Stimulated activated CD8-positive, alpha-beta memory T cell treated with anti-CD3 and anti-CD28 coated beads, Interleukin-7, amount 100 ng/mL, for 4 hours (primary cell): Measurements from ENCODE around the gene CBY1.

Experiments
- DNase-seq, 2 donors: peaks; one replicate each; pipeline ENCODE4 v3.0.0-alpha.2; 2020; ENCODE audit warnings: low read depth in 2 of 2

The CBY1 gene

GRCh38 chr22:38700789-38701628 lies 44.6 kb downstream of the CBY1 start, which contains the start of gene JOSD1:
Gene JOSD1 (minus strand): TSS chr22:38700943. CDS start chr22:38699987, 956 bp downstream.
- peak; percentile 93 to 96 for DNase-seq

DNA sequence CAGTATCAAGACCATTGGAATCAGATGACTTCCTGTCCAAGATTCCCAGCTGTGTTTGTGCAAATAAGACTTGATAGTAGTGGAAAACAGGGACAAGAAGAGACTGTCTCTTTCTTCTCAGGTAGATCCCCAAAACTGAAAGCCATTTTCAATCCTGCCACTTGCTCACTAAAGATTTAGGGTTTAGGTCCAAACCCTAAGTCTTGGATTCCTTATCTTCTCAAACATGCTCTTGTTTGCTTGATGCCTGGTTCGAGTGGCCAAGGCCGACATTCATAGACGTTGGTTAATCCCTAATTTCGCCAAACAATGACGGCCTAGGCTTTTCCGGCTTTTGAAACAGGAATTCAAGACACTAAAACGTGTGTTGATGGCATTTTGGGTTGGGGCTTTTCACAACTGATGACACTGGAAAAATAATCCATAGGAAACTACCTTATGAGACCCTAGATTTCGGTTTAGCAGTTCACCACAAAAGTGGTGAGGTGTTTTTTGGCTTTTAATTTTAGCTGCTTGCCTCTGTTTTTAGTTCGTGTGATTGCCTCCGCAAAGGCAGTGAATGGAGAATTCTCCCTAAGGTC lies 48.3 kb downstream of the CBY1 start:
- DNase-seq: no peak

- DNase-seq: peak; percentile 95 to 98
These were observed 49.0 kb downstream of the CBY1 start, which contains the start of gene GTPBP1 for GRCh38 chr22:38705235-38706100. Gene GTPBP1 (plus strand): TSS chr22:38705944. CDS start chr22:38705956, 12 bp downstream.

- DNase-seq: peak; percentile 12 to 45
These were observed 49.9 kb downstream of the CBY1 start for GRCh38 chr22:38706101-38706900.

GRCh38 chr22:38706901-38707195 lies 50.4 kb downstream of the CBY1 start:
- DNase-seq: no peak

DNA sequence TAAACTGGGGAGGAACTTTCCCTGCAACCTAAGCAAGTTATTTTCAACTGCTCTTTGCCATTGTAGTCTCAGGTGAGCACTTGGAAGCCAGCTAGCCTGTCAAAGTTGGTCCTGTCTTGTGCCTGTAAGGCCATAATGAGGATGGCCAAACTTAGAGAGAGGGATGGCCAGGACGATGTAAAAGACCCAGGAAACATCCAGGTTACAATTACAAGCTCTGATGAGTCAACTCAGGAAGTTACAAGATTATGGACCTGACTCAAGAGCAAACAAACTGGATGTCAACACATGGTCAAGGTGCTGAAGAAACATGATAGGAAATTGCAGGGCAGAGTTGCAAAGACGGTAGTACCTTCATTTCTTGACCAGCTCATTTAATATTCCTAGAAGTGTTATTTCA lies 50.9 kb downstream of the CBY1 start:
- no peak for DNase-seq

- no peak for DNase-seq
These were observed 51.5 kb downstream of the CBY1 start for GRCh38 chr22:38707984-38708383.

DNA sequence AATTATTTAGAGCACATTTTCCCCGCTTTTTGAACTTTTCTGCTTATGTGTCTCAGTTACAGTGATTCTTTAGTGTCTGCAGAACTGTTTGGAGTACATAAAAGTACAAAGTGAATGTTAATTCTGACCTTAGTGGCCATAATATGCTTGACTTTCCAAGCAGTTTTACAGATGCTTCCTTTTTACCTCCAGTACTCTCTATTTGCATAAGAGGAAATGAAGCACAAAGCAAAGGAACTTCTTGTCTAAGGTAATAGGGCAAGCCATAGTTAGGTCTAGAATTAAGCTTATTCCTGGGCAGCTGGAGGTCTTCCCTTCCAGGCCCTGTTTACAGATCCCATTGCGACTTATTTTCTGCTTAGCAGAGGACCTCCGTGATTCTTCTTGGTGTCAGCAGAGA lies 52.9 kb downstream of the CBY1 start:
- no peak for DNase-seq

DNA sequence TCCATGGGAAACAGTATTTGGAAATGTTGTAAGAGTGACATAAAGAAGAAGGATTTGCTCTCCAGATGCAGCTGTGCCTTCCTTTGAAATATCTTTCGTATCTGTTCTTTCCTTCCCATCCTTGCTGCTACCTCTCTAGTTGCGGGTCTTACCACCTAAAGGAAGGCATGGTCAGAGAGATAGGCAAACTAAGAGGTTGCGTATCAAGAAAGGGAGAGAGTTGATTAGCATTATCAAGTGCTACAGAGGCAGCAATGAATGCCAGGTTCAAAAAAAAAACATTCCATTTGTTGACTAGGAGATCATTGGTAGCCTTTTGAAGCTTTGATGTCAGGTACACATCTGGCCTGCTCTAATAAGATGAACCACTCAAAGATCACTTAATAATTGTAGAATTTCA lies 53.9 kb downstream of the CBY1 start:
- DNase-seq: no peak

- DNase-seq: no peak
These were observed 54.4 kb downstream of the CBY1 start for GRCh38 chr22:38710866-38711265.

- DNase-seq: no peak
These were observed 56.2 kb downstream of the CBY1 start for GRCh38 chr22:38712486-38713207.

GRCh38 chr22:38713921-38714320 lies 57.5 kb downstream of the CBY1 start:
- DNase-seq: no peak

DNA sequence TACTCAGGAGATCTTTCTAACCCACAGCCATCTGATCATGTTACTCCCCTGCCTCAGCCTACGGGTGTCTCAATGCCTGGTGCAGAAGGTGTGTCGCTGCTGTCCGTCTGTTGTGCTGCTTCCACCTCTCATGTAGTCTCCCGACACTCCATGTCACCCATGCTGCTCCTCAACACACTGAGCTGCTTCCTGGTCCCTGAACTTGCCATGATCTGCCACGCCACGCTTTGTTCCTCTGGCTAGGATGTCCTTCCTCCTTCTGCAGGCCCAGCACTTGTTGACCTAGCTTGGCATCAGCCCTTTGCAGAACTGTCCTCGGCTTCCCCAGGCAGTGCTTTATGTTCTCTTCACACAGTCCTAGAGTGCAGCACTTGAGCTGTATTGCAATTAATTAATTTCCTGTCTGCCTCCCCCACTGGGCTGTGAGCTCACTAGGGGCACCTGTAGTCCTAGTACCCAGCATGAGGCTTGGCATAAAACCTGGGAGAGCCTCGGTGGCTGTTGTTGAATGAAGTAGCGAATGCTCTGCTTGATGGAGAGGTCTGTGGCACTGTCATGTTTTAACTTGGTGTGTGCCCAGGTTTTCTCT lies 58.8 kb downstream of the CBY1 start:
- no peak for DNase-seq

DNA sequence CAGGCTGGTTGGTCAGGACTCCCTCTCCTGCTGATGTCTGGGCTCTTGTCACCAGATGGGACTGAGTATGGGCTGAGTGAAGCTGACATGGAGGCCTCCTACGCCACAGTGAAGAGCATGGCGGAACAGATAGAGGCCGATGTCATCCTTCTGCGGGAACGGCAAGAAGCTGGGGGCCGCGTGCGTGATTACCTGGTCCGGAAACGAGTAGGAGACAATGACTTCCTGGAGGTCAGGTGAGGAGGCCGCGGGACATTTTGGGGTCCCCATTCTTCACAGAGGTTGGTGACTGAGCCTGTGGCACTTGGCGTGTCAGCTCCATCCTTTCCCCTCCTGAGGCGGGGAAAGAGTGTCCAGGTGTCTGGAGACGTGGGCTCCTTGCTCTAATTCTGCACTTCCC lies 59.4 kb downstream of the CBY1 start:
- no peak for DNase-seq

DNA sequence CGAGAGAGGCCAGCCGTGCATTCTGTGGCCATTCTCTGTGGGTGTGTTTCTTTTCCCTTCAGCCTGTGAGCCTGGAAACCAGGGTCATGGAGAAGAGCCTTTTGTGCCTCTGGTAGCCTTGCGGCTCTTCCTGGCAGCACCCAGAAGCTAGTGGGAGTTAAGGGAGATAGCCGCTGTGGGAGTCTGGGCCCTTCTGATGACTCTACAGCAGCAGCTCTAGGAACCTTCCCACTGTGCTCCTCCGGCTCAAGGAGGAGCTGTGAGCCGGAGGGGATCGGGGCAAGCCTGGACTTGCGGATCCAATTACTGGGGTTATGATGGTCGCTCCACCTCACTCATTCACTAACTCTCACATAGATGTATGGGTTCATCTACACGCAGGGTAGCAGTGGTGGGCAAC lies 59.8 kb downstream of the CBY1 start:
- DNase-seq: no peak

DNA sequence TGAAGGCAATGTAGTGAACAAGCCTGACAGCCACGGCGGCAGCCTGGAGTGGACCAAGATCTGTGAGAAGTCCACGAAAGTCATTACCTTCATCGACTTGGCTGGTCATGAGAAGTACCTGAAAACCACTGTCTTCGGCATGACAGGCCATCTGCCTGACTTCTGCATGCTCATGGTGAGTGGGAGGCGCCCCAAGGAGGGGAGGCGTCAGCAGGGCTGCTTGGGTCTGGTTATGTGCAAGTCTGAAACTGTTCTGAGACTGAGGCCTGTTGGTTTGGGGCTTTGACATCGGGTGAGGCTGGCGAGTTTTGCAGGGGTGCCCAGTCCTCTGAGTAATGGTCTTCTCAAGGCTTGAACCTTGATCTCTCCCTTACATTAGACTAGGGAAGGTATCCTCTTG lies 60.4 kb downstream of the CBY1 start:
- no peak for DNase-seq

GRCh38 chr22:38717244-38717643 lies 60.8 kb downstream of the CBY1 start:
- DNase-seq: no peak

GRCh38 chr22:38718414-38718813 lies 62.0 kb downstream of the CBY1 start:
- no peak for DNase-seq

DNA sequence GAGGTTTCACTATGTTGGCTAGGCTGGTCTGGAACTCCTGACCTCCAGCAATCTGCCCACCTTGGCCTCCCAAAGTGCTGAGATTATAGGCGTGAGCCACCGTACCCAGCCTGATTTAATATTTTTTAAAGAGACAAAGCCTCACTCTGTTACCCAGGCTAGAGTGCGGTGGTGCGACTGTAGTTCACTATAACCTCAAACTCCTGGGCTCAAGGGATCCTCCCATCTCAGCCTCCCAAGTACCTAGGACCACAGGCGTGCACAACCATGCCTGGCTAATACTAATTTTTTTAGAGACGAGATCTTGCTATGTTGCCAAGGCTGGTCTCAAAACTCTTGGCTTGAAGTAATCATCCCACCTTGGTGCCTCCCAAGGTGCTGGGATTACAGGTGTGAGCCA lies 62.8 kb downstream of the CBY1 start:
- no peak for DNase-seq

- DNase-seq: no peak
These were observed 63.9 kb downstream of the CBY1 start for GRCh38 chr22:38720350-38720749.

DNA sequence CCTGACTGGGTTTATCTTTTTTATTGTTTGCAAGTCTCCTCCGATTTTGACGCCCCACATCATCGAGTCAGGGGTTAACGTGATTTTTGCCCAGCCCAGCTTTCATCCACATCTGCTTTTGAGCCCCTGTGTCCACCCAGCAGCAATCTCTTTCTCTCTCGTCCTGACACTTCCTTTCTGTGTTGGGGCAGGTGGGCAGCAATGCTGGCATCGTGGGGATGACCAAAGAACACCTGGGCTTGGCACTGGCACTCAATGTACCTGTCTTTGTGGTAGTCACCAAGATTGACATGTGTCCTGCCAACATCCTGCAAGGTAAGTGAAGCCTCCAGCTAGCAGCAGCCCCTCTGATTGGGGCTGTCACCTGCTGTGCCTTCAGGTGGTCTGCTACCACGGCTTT lies 65.1 kb downstream of the CBY1 start:
- no peak for DNase-seq
